Measurements from ENCODE around the gene FBXW4. TPM values are rescaled to one million over a fixed set of nuclear protein-coding genes. Genes with fewer than 3 reads are reported as not detected.

The FBXW4 gene
- total and polyA plus RNA-seq, 2 experiments from 2014 or later = 15.5 to 32.7 TPM

- Histone ChIP-seq H2AFZ (no peak overlapping the region), H3K27me3 (no peaks in the 10 kb centered on the region), H3K36me3 (replicated peaks; ENCODE audit: insufficient read depth, low read depth) (no peaks in the 10 kb centered on the region), H3K27ac (no peak overlapping the region), H3K4me1 (ENCODE audit: insufficient read depth) (no peaks in the 10 kb centered on the region), H3K4me2 (no peak overlapping the region), H3K79me2 (no peaks in the 10 kb centered on the region), H3K4me3 (no peak overlapping the region), H3K9me2 (replicated peaks; ENCODE audit: insufficient read depth) (no peaks in the 10 kb centered on the region), H3K9me3 (ENCODE audit: low read depth) (no peaks in the 10 kb centered on the region), H4K20me1 (ENCODE audit: insufficient read depth, poor library complexity, severe bottlenecking) (no peaks in the 10 kb centered on the region)
- no peak for DNase-seq (ENCODE audit: low spot score)
- 94% methylated on average over 13 of the region's 13 CpGs for WGBS (ENCODE audit: low lambda C conversion rate, missing lambda C conversion rate)
- no peak for TF ChIP-seq EZH2 (IDR thresholded peaks at IDR 0.05; ENCODE audit: borderline replicate concordance)
- TF ChIP-seq EZH2phosphoT487 (IDR thresholded peaks at IDR 0.05; ENCODE audit: low read depth, severe bottlenecking, unreplicated experiment) = no peak
- TF ChIP-seq, protein P1, sequence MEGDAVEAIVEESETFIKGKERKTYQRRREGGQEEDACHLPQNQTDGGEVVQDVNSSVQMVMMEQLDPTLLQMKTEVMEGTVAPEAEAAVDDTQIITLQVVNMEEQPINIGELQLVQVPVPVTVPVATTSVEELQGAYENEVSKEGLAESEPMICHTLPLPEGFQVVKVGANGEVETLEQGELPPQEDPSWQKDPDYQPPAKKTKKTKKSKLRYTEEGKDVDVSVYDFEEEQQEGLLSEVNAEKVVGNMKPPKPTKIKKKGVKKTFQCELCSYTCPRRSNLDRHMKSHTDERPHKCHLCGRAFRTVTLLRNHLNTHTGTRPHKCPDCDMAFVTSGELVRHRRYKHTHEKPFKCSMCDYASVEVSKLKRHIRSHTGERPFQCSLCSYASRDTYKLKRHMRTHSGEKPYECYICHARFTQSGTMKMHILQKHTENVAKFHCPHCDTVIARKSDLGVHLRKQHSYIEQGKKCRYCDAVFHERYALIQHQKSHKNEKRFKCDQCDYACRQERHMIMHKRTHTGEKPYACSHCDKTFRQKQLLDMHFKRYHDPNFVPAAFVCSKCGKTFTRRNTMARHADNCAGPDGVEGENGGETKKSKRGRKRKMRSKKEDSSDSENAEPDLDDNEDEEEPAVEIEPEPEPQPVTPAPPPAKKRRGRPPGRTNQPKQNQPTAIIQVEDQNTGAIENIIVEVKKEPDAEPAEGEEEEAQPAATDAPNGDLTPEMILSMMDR (IDR thresholded peaks at IDR 0.05; ENCODE audit: poor library complexity) = no peak
These were observed 116.0 kb downstream of the FBXW4 start for GRCh38 chr10:101578803-101579515.

DNA sequence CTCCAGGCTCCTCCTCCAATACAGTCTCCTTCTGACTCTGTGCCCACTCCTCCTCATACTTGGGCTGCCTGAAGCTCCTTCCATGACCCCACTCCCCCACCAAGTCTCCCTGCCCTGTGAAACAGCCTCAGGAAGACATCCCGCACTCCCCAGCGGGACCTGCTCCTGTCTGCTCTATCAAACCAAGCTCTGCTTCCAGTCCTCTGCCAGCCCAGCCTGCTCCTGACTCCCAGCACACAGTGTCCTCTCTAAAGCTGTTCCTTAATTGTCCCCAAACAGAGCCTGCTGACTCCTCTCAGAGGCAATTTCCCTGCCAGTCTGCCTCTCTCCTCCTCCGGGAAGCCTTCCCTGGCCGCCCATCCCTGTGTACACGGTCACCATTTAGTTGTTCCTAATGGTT, 116.8 kb downstream of the FBXW4 start:
- no peaks in the 10 kb centered on the region for H3K9me3 ChIP-seq (ENCODE audit: low read depth)
- no peak overlapping the region for H2AFZ ChIP-seq
- TF ChIP-seq EZH2 (IDR thresholded peaks at IDR 0.05; ENCODE audit: borderline replicate concordance) (no peak), EZH2phosphoT487 (IDR thresholded peaks at IDR 0.05; ENCODE audit: low read depth, severe bottlenecking, unreplicated experiment) (no peak)
- TF ChIP-seq, protein P1 (IDR thresholded peaks at IDR 0.05; ENCODE audit: poor library complexity) = no peak
- H3K4me2 ChIP-seq = no peak overlapping the region
- no peaks in the 10 kb centered on the region for H3K27me3 ChIP-seq
- whole genome bisulfite sequencing (ENCODE audit: low lambda C conversion rate, missing lambda C conversion rate) = 85% methylated on average over 5 of the region's 5 CpGs
- no peaks in the 10 kb centered on the region for H3K9me2 ChIP-seq (replicated peaks; ENCODE audit: insufficient read depth)
- H3K36me3 ChIP-seq (replicated peaks; ENCODE audit: insufficient read depth, low read depth) = no peaks in the 10 kb centered on the region
- no peaks in the 10 kb centered on the region for H4K20me1 ChIP-seq (ENCODE audit: insufficient read depth, poor library complexity, severe bottlenecking)
- no peak overlapping the region for H3K27ac ChIP-seq
- no peak overlapping the region for H3K4me3 ChIP-seq
- H3K4me1 ChIP-seq (ENCODE audit: insufficient read depth) = no peaks in the 10 kb centered on the region
- H3K79me2 ChIP-seq = no peaks in the 10 kb centered on the region
- no peak for DNase-seq (ENCODE audit: low spot score)

- H3K27me3 ChIP-seq = no peaks in the 10 kb centered on the region
- no peaks in the 10 kb centered on the region for H3K9me2 ChIP-seq (replicated peaks; ENCODE audit: insufficient read depth)
- no peak overlapping the region for H3K4me3 ChIP-seq
- H3K4me2 ChIP-seq = no peak overlapping the region
- H3K36me3 ChIP-seq (replicated peaks; ENCODE audit: insufficient read depth, low read depth) = no peaks in the 10 kb centered on the region
- no peaks in the 10 kb centered on the region for H4K20me1 ChIP-seq (ENCODE audit: insufficient read depth, poor library complexity, severe bottlenecking)
- 95% methylated on average over 7 of the region's 7 CpGs for WGBS (ENCODE audit: low lambda C conversion rate, missing lambda C conversion rate)
- H3K9me3 ChIP-seq (ENCODE audit: low read depth) = no peaks in the 10 kb centered on the region
- H3K4me1 ChIP-seq (ENCODE audit: insufficient read depth) = no peaks in the 10 kb centered on the region
- H3K27ac ChIP-seq = no peak overlapping the region
- TF ChIP-seq EZH2phosphoT487 (IDR thresholded peaks at IDR 0.05; ENCODE audit: low read depth, severe bottlenecking, unreplicated experiment) = no peak
- TF ChIP-seq EZH2 (IDR thresholded peaks at IDR 0.05; ENCODE audit: borderline replicate concordance) = no peak
- TF ChIP-seq, protein P1 (IDR thresholded peaks at IDR 0.05; ENCODE audit: poor library complexity) = no peak
- no peak overlapping the region for H2AFZ ChIP-seq
- DNase-seq (ENCODE audit: low spot score) = no peak
- no peaks in the 10 kb centered on the region for H3K79me2 ChIP-seq
These were observed 117.7 kb downstream of the FBXW4 start for GRCh38 chr10:101577121-101577871.

All from hepatocyte (in vitro differentiated cells).